PC-3 (cell line): ENCODE results near the gene KRTAP25-1. TPM values are rescaled to one million over a fixed set of nuclear protein-coding genes. Genes with fewer than 3 reads are reported as not detected.

Experiments
- ATAC-seq: fragments of 200-7000 bp; cut with Tn5 transposase; 2 replicates; pipeline ENCODE4 v1.9.1; 2020; ENCODE audit warnings: mild to moderate bottlenecking, moderate library complexity
- BruUV-seq: library from RNA; stranded (reverse); fragments of 400-500 nt; replicated peaks from 2 replicates; lab custom pipeline; 2021; lab: Mats Ljungman, UMichigan
- CTCF ChIA-PET: fragments of 300-600 bp; sonication (Branson Sonifier 250); formaldehyde crosslinking; loops from one replicate; lab custom pipeline; 2022; ENCODE audit warnings: antibody characterized with exemption; lab: Charles Lee
- POLR2A ChIA-PET: fragments of 300-600 bp; sonication (Branson Sonifier 250); formaldehyde crosslinking; loops from one replicate; lab custom pipeline; 2022; ENCODE audit warnings: antibody characterized with exemption; ENCODE audit not compliant: unreplicated experiment; lab: Charles Lee
- DNase-seq: peaks from one replicate; pipeline ENCODE4 v3.0.0-alpha.2; 2015
- H2AFZ ChIP-seq: fragments of 300-600 bp; sonication (generic); 2 replicates; pipeline ENCODE4 v1.6.0; 2016; ENCODE audit warnings: antibody characterized with exemption, low read length
- H3F3A ChIP-seq: fragments of 300-600 bp; sonication (generic); one replicate; pipeline ENCODE4 v1.6.0; 2017; ENCODE audit warnings: antibody characterized with exemption, low read length, control low read depth, mild to moderate bottlenecking; ENCODE audit not compliant: unreplicated experiment
- H3K27ac ChIP-seq: fragments of 300-600 bp; sonication (generic); 2 replicates; pipeline ENCODE4 v1.5.1; 2016; ENCODE audit warnings: mild to moderate bottlenecking, low read length
- H3K27me3 ChIP-seq: fragments of 300-600 bp; sonication (generic); 2 replicates; pipeline ENCODE4 v1.6.1; 2016; ENCODE audit warnings: low read length, mixed read lengths
- H3K36me3 ChIP-seq: fragments of 300-600 bp; sonication (generic); 2 replicates; pipeline ENCODE4 v1.6.1; 2016; ENCODE audit warnings: low read depth, mixed run types, low read length, mixed read lengths
- H3K4me1 ChIP-seq: fragments of 300-600 bp; sonication (generic); 2 replicates; pipeline ENCODE4 v1.5.1; 2016; ENCODE audit warnings: low read length; ENCODE audit not compliant: insufficient read depth
- H3K4me2 ChIP-seq: fragments of 300-600 bp; sonication (generic); 2 replicates; pipeline ENCODE4 v1.6.0; 2016; ENCODE audit warnings: low read length
- H3K4me3 ChIP-seq: fragments of 300-600 bp; sonication (generic); 2 replicates; pipeline ENCODE4 v1.5.1; 2016; ENCODE audit warnings: mild to moderate bottlenecking, low read length, mixed read lengths
- H3K79me2 ChIP-seq: fragments of 300-600 bp; sonication (generic); 2 replicates; pipeline ENCODE4 v1.6.1; 2017; ENCODE audit warnings: low read length, mixed read lengths
- H3K9ac ChIP-seq: fragments of 300-600 bp; sonication (generic); 2 replicates; pipeline ENCODE4 v1.6.0; 2016; ENCODE audit warnings: mild to moderate bottlenecking, low read length
- H3K9me2 ChIP-seq: fragments of 300-600 bp; sonication (generic); replicated peaks from 2 replicates; pipeline ENCODE4 v1.6.1; 2016; ENCODE audit warnings: mixed run types, low read length, mixed read lengths
- H3K9me3 ChIP-seq: fragments of 300-600 bp; sonication (generic); 2 replicates; pipeline ENCODE4 v1.6.1; 2016; ENCODE audit warnings: low read length, mixed read lengths
- H4K20me1 ChIP-seq: fragments of 300-600 bp; sonication (generic); 2 replicates; pipeline ENCODE4 v1.6.1; 2016; ENCODE audit warnings: low read length, mixed read lengths
- EZH2 ChIP-seq: fragments of 300-600 bp; sonication (generic); IDR thresholded peaks from one replicate; pipeline ENCODE4 v1.6.1; 2017; ENCODE audit warnings: antibody characterized with exemption, mild to moderate bottlenecking, low read length; ENCODE audit not compliant: unreplicated experiment
- EZH2phosphoT487 ChIP-seq: fragments of 300-600 bp; sonication (generic); IDR thresholded peaks from 2 replicates; pipeline ENCODE4 v1.6.1; 2018; ENCODE audit warnings: mild to moderate bottlenecking, antibody characterized with exemption, low read length, borderline replicate concordance
- intact Hi-C: fragments of 100-400 bp; cut with micrococcal nuclease; formaldehyde crosslinking; loops from 2 replicates; pipeline ENCODE4 v1.9.0; 2023
- total RNA-seq: library from RNA; depleted of rRNA; stranded (reverse); fragments of >200 nt; gene quantifications from 2 replicates; pipeline ENCODE4 v1.2.3, GENCODE V29; 2014
- TF ChIP-seq, protein P1 (sequence below): fragments of 300-600 bp; sonication (generic); conservative IDR thresholded peaks from 2 replicates; pipeline ENCODE4 v1.5.1; 2017; ENCODE audit warnings: antibody characterized with exemption, low read depth, mild to moderate bottlenecking, low read length

The KRTAP25-1 gene
- total RNA-seq, 1 experiment from 2014 or later: not detected

DNA sequence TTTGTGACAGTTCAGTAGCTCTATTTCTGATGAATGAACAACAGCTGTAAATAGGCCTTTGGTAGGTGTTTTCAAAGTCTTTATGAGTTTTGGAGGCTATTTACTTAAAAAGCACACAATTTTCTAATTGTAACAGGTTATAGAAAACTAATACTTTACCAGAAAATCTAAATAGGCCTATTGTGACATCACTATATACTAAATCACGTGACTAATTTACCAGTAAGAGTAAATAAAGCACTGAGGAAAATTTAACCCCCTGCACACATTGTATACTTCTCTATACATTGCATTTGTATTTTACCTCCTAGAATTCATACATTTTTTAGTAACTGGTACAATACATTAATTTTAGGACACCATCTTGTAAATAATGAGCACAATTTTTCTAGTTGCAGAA is 15.8 kb upstream of the KRTAP25-1 start:
- Histone ChIP-seq H3K9me3 (no peaks in the 10 kb centered on the region), H4K20me1 (no peaks in the 10 kb centered on the region), H2AFZ (no peak overlapping the region), H3K27ac (no peak overlapping the region), H3K9ac (no peak overlapping the region), H3K4me2 (no peak overlapping the region), H3F3A (no peaks in the 10 kb centered on the region), H3K4me1 (no peaks in the 10 kb centered on the region), H3K9me2 (no peaks in the 10 kb centered on the region), H3K4me3 (no peak overlapping the region), H3K27me3 (peaks cover 12% of the 10 kb centered on the region; the same call in 1 of the 2 replicates), H3K79me2 (no peaks in the 10 kb centered on the region), H3K36me3 (no peaks in the 10 kb centered on the region)
- ATAC-seq: no peak
- CTCF ChIA-PET: no interaction called here
- TF ChIP-seq EZH2 (no peak), EZH2phosphoT487 (no peak)
- TF ChIP-seq, protein P1, sequence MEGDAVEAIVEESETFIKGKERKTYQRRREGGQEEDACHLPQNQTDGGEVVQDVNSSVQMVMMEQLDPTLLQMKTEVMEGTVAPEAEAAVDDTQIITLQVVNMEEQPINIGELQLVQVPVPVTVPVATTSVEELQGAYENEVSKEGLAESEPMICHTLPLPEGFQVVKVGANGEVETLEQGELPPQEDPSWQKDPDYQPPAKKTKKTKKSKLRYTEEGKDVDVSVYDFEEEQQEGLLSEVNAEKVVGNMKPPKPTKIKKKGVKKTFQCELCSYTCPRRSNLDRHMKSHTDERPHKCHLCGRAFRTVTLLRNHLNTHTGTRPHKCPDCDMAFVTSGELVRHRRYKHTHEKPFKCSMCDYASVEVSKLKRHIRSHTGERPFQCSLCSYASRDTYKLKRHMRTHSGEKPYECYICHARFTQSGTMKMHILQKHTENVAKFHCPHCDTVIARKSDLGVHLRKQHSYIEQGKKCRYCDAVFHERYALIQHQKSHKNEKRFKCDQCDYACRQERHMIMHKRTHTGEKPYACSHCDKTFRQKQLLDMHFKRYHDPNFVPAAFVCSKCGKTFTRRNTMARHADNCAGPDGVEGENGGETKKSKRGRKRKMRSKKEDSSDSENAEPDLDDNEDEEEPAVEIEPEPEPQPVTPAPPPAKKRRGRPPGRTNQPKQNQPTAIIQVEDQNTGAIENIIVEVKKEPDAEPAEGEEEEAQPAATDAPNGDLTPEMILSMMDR: no peak
- intact Hi-C loops: no loop called here
- no TSS peak for BruUV-seq
- no peak for DNase-seq
- POLR2A ChIA-PET: no interaction called here

DNA sequence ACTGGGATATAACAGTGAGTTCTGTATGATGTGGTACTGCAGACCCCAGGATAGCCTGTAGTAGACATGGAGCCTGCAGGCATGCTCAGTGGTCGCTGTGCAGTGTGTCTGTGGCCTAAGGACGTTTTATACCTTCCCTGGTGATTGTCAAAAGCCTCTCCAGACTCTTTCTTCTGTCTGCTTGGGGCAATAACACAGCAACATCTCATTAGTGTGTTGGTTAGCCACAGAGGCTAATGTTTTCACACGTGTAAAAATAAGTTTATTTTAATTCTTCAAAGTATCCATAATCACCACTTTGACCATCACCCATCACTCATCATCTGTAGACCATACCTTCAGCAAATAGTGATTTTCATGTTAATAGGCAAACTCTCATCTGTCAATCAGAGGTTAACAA is 6.5 kb downstream of the KRTAP25-1 start, which contains the start of gene KRTAP24-1:
Gene KRTAP24-1, minus strand, starts transcription at position 101 of the 400 bp plus-strand sequence. Its CDS starts 18 bp downstream, at position 83.
- intact Hi-C loops: no loop called here
- Histone ChIP-seq H3K36me3 (no peaks in the 10 kb centered on the region), H4K20me1 (no peaks in the 10 kb centered on the region), H3K27me3 (peaks cover 48% of the 10 kb centered on the region), H3K9ac (no peak within 1 kb of the TSS), H3K79me2 (no peaks in the 10 kb centered on the region), H2AFZ (no peak within 1 kb of the TSS), H3K4me3 (no peak within 1 kb of the TSS), H3K4me1 (no peaks in the 10 kb centered on the region), H3K9me2 (no peaks in the 10 kb centered on the region), H3K27ac (no peak within 1 kb of the TSS), H3K9me3 (no peaks in the 10 kb centered on the region), H3F3A (no peaks in the 10 kb centered on the region), H3K4me2 (no peak within 1 kb of the TSS)
- TF ChIP-seq EZH2phosphoT487 (no peak), EZH2 (no peak)
- TF ChIP-seq, protein P1: no peak
- CTCF ChIA-PET: no interaction called here
- no peak for DNase-seq
- ATAC-seq: no peak
- no TSS peak for BruUV-seq
- POLR2A ChIA-PET: no interaction called here

DNA sequence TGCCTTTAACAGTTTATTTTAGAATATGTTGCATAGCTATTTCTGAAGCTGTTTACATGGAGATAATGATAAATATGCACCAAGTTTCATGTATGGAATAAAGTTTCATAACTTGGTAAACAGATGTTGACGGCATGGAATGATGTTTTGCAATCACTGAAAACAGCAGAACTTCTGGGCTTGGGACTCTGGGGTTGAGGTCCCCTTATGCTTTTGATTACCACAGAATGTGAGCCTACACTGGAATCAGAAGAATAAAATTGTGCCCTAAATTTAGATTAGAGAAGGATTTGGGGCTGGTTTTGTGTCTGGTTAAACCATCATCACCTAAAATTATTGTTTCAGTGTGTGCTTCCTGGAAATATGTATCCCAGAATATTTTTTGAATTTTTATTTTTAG is 17.7 kb downstream of the KRTAP25-1 start:
- TF ChIP-seq EZH2phosphoT487: no peak
- TF ChIP-seq, protein P1: no peak
- TF ChIP-seq EZH2: no peak
- H3K36me3 ChIP-seq: no peaks in the 10 kb centered on the region
- intact Hi-C loops: no loop called here
- no peak overlapping the region for H2AFZ ChIP-seq
- H3K4me2 ChIP-seq: no peak overlapping the region
- BruUV-seq: no TSS peak
- no peak overlapping the region for H3K27ac ChIP-seq
- ChIA-PET POLR2A (no interaction called here), CTCF (no interaction called here)
- H3K79me2 ChIP-seq: no peaks in the 10 kb centered on the region
- H3K9me2 ChIP-seq: no peaks in the 10 kb centered on the region
- no peak overlapping the region for H3K4me3 ChIP-seq
- H4K20me1 ChIP-seq: no peaks in the 10 kb centered on the region
- peaks cover 23% of the 10 kb centered on the region; the same call in 1 of the 2 replicates for H3K27me3 ChIP-seq
- H3F3A ChIP-seq: no peaks in the 10 kb centered on the region
- no peaks in the 10 kb centered on the region for H3K9me3 ChIP-seq
- H3K4me1 ChIP-seq: no peaks in the 10 kb centered on the region
- H3K9ac ChIP-seq: no peak overlapping the region
- DNase-seq: no peak
- ATAC-seq: no peak
